HCT116 (cell line): ENCODE results near the gene SOX1. TPM values are rescaled to one million over a fixed set of nuclear protein-coding genes. Genes with fewer than 3 reads are reported as not detected.

Experiments used
- ATAC-seq: fragments of 200-7000 bp; cut with Tn5 transposase; 2 replicates; pipeline ENCODE4 v1.9.1; 2020; ENCODE audit warnings: mild to moderate bottlenecking, moderate library complexity
- BruUV-seq: library from RNA; stranded (reverse); fragments of 400-500 nt; replicated peaks from 2 replicates; lab custom pipeline; 2021; lab: Mats Ljungman, UMichigan
- CTCF ChIA-PET: fragments of 300-600 bp; sonication (Branson Sonifier 250); formaldehyde crosslinking; loops from one replicate; lab custom pipeline; 2021; ENCODE audit warnings: antibody characterized with exemption; lab: Charles Lee
- POLR2A ChIA-PET: fragments of 300-600, 350-600 bp; sonication (Branson Sonifier 250); formaldehyde crosslinking; loops from one replicate; lab custom pipeline; 2021; ENCODE audit warnings: antibody characterized with exemption; lab: Charles Lee
- RAD21 ChIA-PET, 2 experiments: fragments of 300-600 bp; sonication (Branson Sonifier 250); formaldehyde crosslinking; loops; one replicate each; lab custom pipeline; 2023; ENCODE audit warnings: low total read pairs in 2 of 2; ENCODE audit not compliant: uncharacterized antibody in 2 of 2, unreplicated experiment in 2 of 2, low non-redundant PET in 1 of 2; lab: Charles Lee
- DNase-seq: peaks from one replicate; pipeline ENCODE4 v3.0.0-alpha.2; 2010; ENCODE audit warnings: low read depth, low spot score
- H2AFZ ChIP-seq: fragments of 200-600 bp; shearing (Covaris generic), sonication (generic); 2 replicates; pipeline ENCODE4 v1.6.1; 2017; ENCODE audit warnings: low read depth, mixed run types, mixed read lengths, antibody characterized with exemption, low read length; ENCODE audit not compliant: poor library complexity, severe bottlenecking
- H3K27ac ChIP-seq: 2 replicates; pipeline ENCODE4 v1.5.1; 2012; ENCODE audit warnings: low read depth, low read length
- H3K27me3 ChIP-seq: fragments of 200-600 bp; sonication (generic); 2 replicates; pipeline ENCODE4 v1.6.1; 2016; ENCODE audit warnings: mixed run types, low read length, mixed read lengths; ENCODE audit not compliant: insufficient read depth
- H3K36me3 ChIP-seq, 2 experiments: fragments of 200-500 bp in 1 of 2; fragments of 200-600 bp in 1 of 2; sonication (Bioruptor generic) in 1 of 2; sonication (generic) in 1 of 2; 2 replicates each; pipeline versions ENCODE4 v1.5.1 to v1.6.1; 2014 to 2016; ENCODE audit warnings: low read length in 2 of 2, inconsistent platforms in 1 of 2, mixed read lengths in 1 of 2, mixed run types in 1 of 2; ENCODE audit not compliant: insufficient read depth in 2 of 2, control insufficient read depth in 1 of 2
- H3K4me1 ChIP-seq, 2 experiments: fragments of 200-600 bp in 1 of 2; sonication (generic) in 1 of 2; 2 replicates each; pipeline versions ENCODE4 v1.5.1 to v1.6.1; 2012 to 2017; ENCODE audit warnings: low read length in 2 of 2, inconsistent platforms in 1 of 2, mild to moderate bottlenecking in 1 of 2, mixed read lengths in 1 of 2, mixed run types in 1 of 2, moderate library complexity in 1 of 2; ENCODE audit not compliant: insufficient read depth in 2 of 2, control insufficient read depth in 1 of 2
- H3K4me2 ChIP-seq: fragments of 200-600 bp; sonication (generic); 2 replicates; pipeline ENCODE4 v1.6.1; 2017; ENCODE audit warnings: mixed run types, low read length, mixed read lengths
- H3K4me3 ChIP-seq, 2 experiments: fragments of 200-600 bp in 1 of 2; sonication (generic) in 1 of 2; replicated peaks in 1 of 2; 2 replicates each; pipeline ENCODE4 v1.5.1; 2011 to 2016; ENCODE audit warnings: low read length in 2 of 2, control low read depth in 1 of 2, low read depth in 1 of 2, mild to moderate bottlenecking in 1 of 2, mixed read lengths in 1 of 2, mixed run types in 1 of 2
- H3K79me2 ChIP-seq: fragments of 200-600 bp; sonication (generic); 2 replicates; pipeline ENCODE4 v1.6.1; 2017; ENCODE audit warnings: mild to moderate bottlenecking, mixed run types, low read length, moderate library complexity, mixed read lengths; ENCODE audit not compliant: insufficient read depth
- H3K9ac ChIP-seq: fragments of 200-600 bp; sonication (generic); 2 replicates; pipeline ENCODE4 v1.6.1; 2016; ENCODE audit warnings: low read length, mixed read lengths
- H3K9me2 ChIP-seq: fragments of 200-600 bp; sonication (generic), shearing (Covaris generic); 2 replicates; pipeline ENCODE4 v1.6.1; 2017; ENCODE audit warnings: mixed run types, mild to moderate bottlenecking, moderate library complexity; ENCODE audit not compliant: insufficient read depth
- H3K9me3 ChIP-seq, 2 experiments: fragments of 200-500 bp in 1 of 2; fragments of 200-600 bp in 1 of 2; sonication (Bioruptor generic) in 1 of 2; sonication (generic) in 1 of 2; 2 replicates each; pipeline ENCODE4 v1.6.1; 2014 to 2017; ENCODE audit warnings: low read length in 2 of 2, mixed read lengths in 2 of 2, inconsistent platforms in 1 of 2, low read depth in 1 of 2, mild to moderate bottlenecking in 1 of 2, mixed run types in 1 of 2, moderate library complexity in 1 of 2; ENCODE audit not compliant: control insufficient read depth in 1 of 2, insufficient read depth in 1 of 2
- H4K20me1 ChIP-seq: fragments of 200-600 bp; sonication (generic), shearing (Covaris generic); 2 replicates; pipeline ENCODE4 v1.6.1; 2017; ENCODE audit warnings: mixed run types, mild to moderate bottlenecking, moderate library complexity; ENCODE audit not compliant: insufficient read depth
- CTCF ChIP-seq, 3 experiments: fragments of 200-600 bp in 1 of 3; sonication (generic) in 1 of 3; IDR thresholded peaks in 2 of 3; conservative IDR thresholded peaks in 1 of 3; 2 replicates each; pipeline ENCODE4 v1.5.1; 2012 to 2017; ENCODE audit warnings: low read depth in 2 of 3, low read length in 2 of 3, antibody characterized with exemption in 1 of 3, borderline replicate concordance in 1 of 3, control low read depth in 1 of 3, mild to moderate bottlenecking in 1 of 3, mixed read lengths in 1 of 3, mixed run types in 1 of 3, moderate library complexity in 1 of 3; ENCODE audit not compliant: insufficient read depth in 1 of 3
- FOSL1 ChIP-seq: IDR thresholded peaks from 2 replicates; pipeline ENCODE4 v1.6.1; 2012; ENCODE audit warnings: low read depth
- JUND ChIP-seq: IDR thresholded peaks from 2 replicates; pipeline ENCODE4 v1.6.1; 2012
- POLR2A ChIP-seq: IDR thresholded peaks from 2 replicates; pipeline ENCODE4 v1.7.0; 2011; ENCODE audit warnings: borderline replicate concordance; ENCODE audit not compliant: insufficient read depth, insufficient read length; ENCODE audit errors: extremely low read depth
- RAD21 ChIP-seq: IDR thresholded peaks from 2 replicates; pipeline ENCODE4 v1.6.1; 2012; ENCODE audit warnings: low read depth, mild to moderate bottlenecking
- SRF ChIP-seq: IDR thresholded peaks from 2 replicates; pipeline ENCODE4 v1.6.1; 2012; ENCODE audit warnings: low read depth
- YY1 ChIP-seq: IDR thresholded peaks from 2 replicates; pipeline ENCODE4 v1.6.1; 2011; ENCODE audit warnings: low read length, low read depth, moderate library complexity, mild to moderate bottlenecking; ENCODE audit not compliant: insufficient replicate concordance; ENCODE audit errors: extremely low read depth
- ZBTB33 ChIP-seq: IDR thresholded peaks from 2 replicates; pipeline ENCODE4 v1.6.1; 2011; ENCODE audit warnings: mild to moderate bottlenecking, low read length, moderate library complexity; ENCODE audit not compliant: insufficient replicate concordance; ENCODE audit errors: extremely low read depth
- ZFX ChIP-seq: fragments of 450-650 bp; IDR thresholded peaks from 2 replicates; pipeline ENCODE4 v1.6.1; 2017
- ZNF274 ChIP-seq: fragments of 200-500 bp; sonication (Bioruptor generic); IDR thresholded peaks from 2 replicates; pipeline ENCODE4 v1.6.1; 2014; ENCODE audit warnings: mild to moderate bottlenecking, low read depth, low read length, inconsistent platforms
- intact Hi-C: fragments of 100-400 bp; cut with micrococcal nuclease; formaldehyde crosslinking; loops from 2 replicates; pipeline ENCODE4 v1.10.0; 2022
- total RNA-seq: library from RNA; stranded (reverse); gene quantifications from one replicate; pipeline ENCODE4 v1.2.1, GENCODE V29; 2021; ENCODE audit not compliant: unreplicated experiment

Gene SOX1
- total RNA-seq, 1 experiment from 2014 or later = not detected

GRCh38 chr13:112042496-112042895 is 24.5 kb upstream of the SOX1 start:
- H3K79me2 ChIP-seq = no peaks in the 10 kb centered on the region
- intact Hi-C loops = no loop called here
- no peak overlapping the region for H2AFZ ChIP-seq
- no peaks in the 10 kb centered on the region for H3K9me2 ChIP-seq
- H3K4me3 ChIP-seq = no peak overlapping the region
- RAD21 ChIA-PET = no interaction called here
- no peak overlapping the region for H3K9ac ChIP-seq
- no peak for TF ChIP-seq ZBTB33
- no peak for TF ChIP-seq SRF
- TF ChIP-seq CTCF (IDR thresholded peaks at IDR 0.05 in 2 of 3, conservative IDR thresholded peaks at IDR 0.05 in 1 of 3; ENCODE audit: borderline replicate concordance in 1 of 3, insufficient read depth in 1 of 3, low read depth in 2 of 3, low read length in 2 of 3) = peak in 2 of 3 experiments; percentile 16 to 19; a peak in 1 of 6 replicates
- no peak for TF ChIP-seq POLR2A
- TF ChIP-seq FOSL1 = peak; percentile 37
- no peak for TF ChIP-seq YY1
- TF ChIP-seq JUND = peak; percentile 37; the same call in 1 of the 2 replicates
- TF ChIP-seq ZFX = no peak
- no peak for TF ChIP-seq ZNF274
- TF ChIP-seq RAD21 = peak; percentile 59
- no peaks in the 10 kb centered on the region for H3K36me3 ChIP-seq
- BruUV-seq = no TSS peak
- no peaks in the 10 kb centered on the region; a peak in 1 of 4 replicates for H3K4me1 ChIP-seq
- DNase-seq (no peak), ATAC-seq (peak; percentile 95)
- H3K27me3 ChIP-seq = peaks cover 55% of the 10 kb centered on the region
- H3K9me3 ChIP-seq = no peaks in the 10 kb centered on the region
- H3K4me2 ChIP-seq = no peak overlapping the region
- no peaks in the 10 kb centered on the region for H4K20me1 ChIP-seq
- H3K27ac ChIP-seq = no peak overlapping the region
- CTCF ChIA-PET = interaction anchor here (1.2 kb wide), 1 partner anchor 114 kb away, joined by 3 read pairs; no protein-coding TSS in a partner anchor
- POLR2A ChIA-PET = no interaction called here
